Activated CD8-positive, alpha-beta T cell treated with anti-CD3 and anti-CD28 coated beads, Interleukin-2, amount 10 ng/mL, durations not matched to agents 7 days and 5 days (primary cell): Measurements from ENCODE around the gene TUFM. TPM values are rescaled to one million over a fixed set of nuclear protein-coding genes. Genes with fewer than 3 reads are reported as not detected.

Experiments
- ATAC-seq: fragments of 150-1000 bp; cut with Tn5 transposase; one replicate; pipeline ENCODE4 v1.10.0; 2021; ENCODE audit warnings: moderate library complexity
- CTCF ChIA-PET: fragments of 350-600 bp; sonication (Branson Sonifier 250); formaldehyde crosslinking; loops from one replicate; lab custom pipeline; 2021; ENCODE audit warnings: antibody characterized with exemption; lab: Charles Lee
- POLR2A ChIA-PET: fragments of 350-600 bp; sonication (Branson Sonifier 250); formaldehyde crosslinking; loops from one replicate; lab custom pipeline; 2021; ENCODE audit warnings: antibody characterized with exemption; lab: Charles Lee
- DNase-seq: peaks from one replicate; pipeline ENCODE4 v3.0.0-alpha.2; 2020
- H3K27ac Mint-ChIP-seq: one replicate; pipeline ENCODE4 v1.8.0; 2021; ENCODE audit warnings: mild to moderate bottlenecking, mixed read lengths
- H3K27me3 Mint-ChIP-seq: one replicate; pipeline ENCODE4 v1.8.0; 2021; ENCODE audit warnings: low read depth, mixed read lengths
- H3K36me3 Mint-ChIP-seq: one replicate; pipeline ENCODE4 v1.8.0; 2021; ENCODE audit warnings: low read depth, mixed read lengths
- H3K4me1 Mint-ChIP-seq: one replicate; pipeline ENCODE4 v1.8.0; 2021; ENCODE audit warnings: low read depth, mixed read lengths
- H3K4me3 Mint-ChIP-seq: one replicate; pipeline ENCODE4 v1.8.0; 2021; ENCODE audit warnings: mild to moderate bottlenecking, mixed read lengths
- H3K9me3 Mint-ChIP-seq: one replicate; pipeline ENCODE4 v1.8.0; 2022; ENCODE audit warnings: mixed read lengths; ENCODE audit not compliant: insufficient read depth
- total RNA-seq, 2 experiments: library from RNA; stranded (reverse); gene quantifications; one replicate each; pipeline ENCODE4 v1.2.3, GENCODE V29; 2021

The TUFM gene
- total RNA-seq, 2 experiments from 2014 or later: 150 to 153 TPM

GRCh38 chr16:28837672-28838557 is 8.2 kb downstream of the TUFM start:
- Mint-ChIP-seq H3K9me3 (no peaks in the 10 kb centered on the region), H3K4me1 (no peaks in the 10 kb centered on the region), H3K36me3 (peaks cover 69% of the 10 kb centered on the region), H3K4me3 (no peak overlapping the region), H3K27ac (peak overlapping the region; percentile 58), H3K27me3 (no peaks in the 10 kb centered on the region)
- DNase-seq: no peak
- ChIA-PET POLR2A (interaction anchor here (0.6 to 0.9 kb wide), 3 partner anchors 9 to 14 kb away, joined by 3 to 4 read pairs (median 3); partner anchors contain the start of gene TUFM), CTCF (no interaction called here)
- ATAC-seq: no peak

GRCh38 chr16:28836761-28837064 is 9.4 kb downstream of the TUFM start:
- Mint-ChIP-seq H3K4me1 (no peaks in the 10 kb centered on the region), H3K4me3 (no peak overlapping the region), H3K9me3 (no peaks in the 10 kb centered on the region), H3K36me3 (peaks cover 68% of the 10 kb centered on the region), H3K27me3 (no peaks in the 10 kb centered on the region), H3K27ac (no peak overlapping the region)
- CTCF ChIA-PET: interaction anchor here (1.9 kb wide), 1 partner anchor 108 kb away, joined by 5 read pairs; no protein-coding TSS in a partner anchor
- ATAC-seq: no peak
- POLR2A ChIA-PET: interaction anchor here (0.7 to 1.1 kb wide), 3 partner anchors 9 to 14 kb away, joined by 3 to 7 read pairs (median 4); partner anchors contain the start of genes ATXN2L and TUFM
- no peak for DNase-seq

GRCh38 chr16:28835864-28836760 is 10.0 kb downstream of the TUFM start:
- CTCF ChIA-PET: interaction anchor here (1.9 kb wide), 1 partner anchor 109 kb away, joined by 5 read pairs; no protein-coding TSS in a partner anchor
- no peak overlapping the region for H3K27ac Mint-ChIP-seq
- ATAC-seq: no peak

GRCh38 chr16:28834873-28835863 is 11.0 kb downstream of the TUFM start:
- ChIA-PET POLR2A (interaction anchor here (0.9 to 1.1 kb wide), 3 partner anchors 10 to 139 kb away, joined by 3 to 5 read pairs (median 4); partner anchors contain the start of gene TUFM), CTCF (interaction anchor here (1.9 kb wide), 1 partner anchor 110 kb away, joined by 5 read pairs; no protein-coding TSS in a partner anchor)
- no peak overlapping the region for H3K27ac Mint-ChIP-seq
- no peaks in the 10 kb centered on the region for H3K27me3 Mint-ChIP-seq
- DNase-seq: no peak
- H3K9me3 Mint-ChIP-seq: no peaks in the 10 kb centered on the region
- H3K36me3 Mint-ChIP-seq: peaks cover 75% of the 10 kb centered on the region
- ATAC-seq: peak; percentile 4
- H3K4me3 Mint-ChIP-seq: no peak overlapping the region
- no peaks in the 10 kb centered on the region for H3K4me1 Mint-ChIP-seq

More at GRCh38 chr16:28835864-28836760, 10.0 kb downstream of the TUFM start:
- DNase-seq: no peak
- H3K36me3 Mint-ChIP-seq: peaks cover 66% of the 10 kb centered on the region
- POLR2A ChIA-PET: interaction anchor here (0.7 to 1.1 kb wide), 4 partner anchors 9 to 138 kb away, joined by 3 to 7 read pairs (median 4); partner anchors contain the start of genes ATXN2L and TUFM
- H3K27me3 Mint-ChIP-seq: no peaks in the 10 kb centered on the region
- no peaks in the 10 kb centered on the region for H3K4me1 Mint-ChIP-seq
- H3K4me3 Mint-ChIP-seq: no peak overlapping the region
- no peaks in the 10 kb centered on the region for H3K9me3 Mint-ChIP-seq

GRCh38 chr16:28834349-28834748 is 11.8 kb downstream of the TUFM start:
- no peaks in the 10 kb centered on the region for H3K27me3 Mint-ChIP-seq
- no peak overlapping the region for H3K4me3 Mint-ChIP-seq
- no peaks in the 10 kb centered on the region for H3K9me3 Mint-ChIP-seq
- CTCF ChIA-PET: no interaction called here
- peaks cover 2% of the 10 kb centered on the region for H3K4me1 Mint-ChIP-seq
- ATAC-seq (no peak), DNase-seq (no peak)
- peaks cover 79% of the 10 kb centered on the region for H3K36me3 Mint-ChIP-seq
- POLR2A ChIA-PET: interaction anchor here (1.0 kb wide), 1 partner anchor 11 kb away, joined by 4 read pairs; no protein-coding TSS in a partner anchor
- no peak overlapping the region for H3K27ac Mint-ChIP-seq

GRCh38 chr16:28830531-28830930 is 15.6 kb downstream of the TUFM start:
- Mint-ChIP-seq H3K27ac (no peak overlapping the region), H3K27me3 (no peaks in the 10 kb centered on the region), H3K36me3 (peaks cover 88% of the 10 kb centered on the region), H3K4me3 (no peak overlapping the region), H3K9me3 (no peaks in the 10 kb centered on the region), H3K4me1 (peaks cover 23% of the 10 kb centered on the region)
- CTCF ChIA-PET: interaction anchor here (0.9 to 1.8 kb wide), 2 partner anchors 114 kb away, joined by 3 to 4 read pairs; no protein-coding TSS in a partner anchor
- DNase-seq: no peak
- no peak for ATAC-seq
- POLR2A ChIA-PET: interaction anchor here (2.2 kb wide), 1 partner anchor 8 kb away, joined by 12 read pairs; the partner anchor contains the start of gene ATXN2L

- peaks cover 30% of the 10 kb centered on the region for H3K4me1 Mint-ChIP-seq
- ChIA-PET CTCF (interaction anchor here (0.9 kb wide), 1 partner anchor 115 kb away, joined by 3 read pairs; no protein-coding TSS in a partner anchor), POLR2A (interaction anchor here (1.2 kb wide), 1 partner anchor 16 kb away, joined by 4 read pairs; the partner anchor contains the start of gene TUFM)
- no peak overlapping the region for H3K4me3 Mint-ChIP-seq
- ATAC-seq (no peak), DNase-seq (no peak)
- H3K27ac Mint-ChIP-seq: no peak overlapping the region
- H3K36me3 Mint-ChIP-seq: peaks cover 88% of the 10 kb centered on the region
- H3K27me3 Mint-ChIP-seq: no peaks in the 10 kb centered on the region
- no peaks in the 10 kb centered on the region for H3K9me3 Mint-ChIP-seq
Observed at GRCh38 chr16:28829747-28830146, 16.4 kb downstream of the TUFM start.

GRCh38 chr16:28826141-28826540 is 20.0 kb downstream of the TUFM start:
- POLR2A ChIA-PET: interaction anchor here (0.7 kb wide), 1 partner anchor 19 kb away, joined by 3 read pairs; no protein-coding TSS in a partner anchor
- CTCF ChIA-PET: no interaction called here
- H3K9me3 Mint-ChIP-seq: no peaks in the 10 kb centered on the region
- no peaks in the 10 kb centered on the region for H3K27me3 Mint-ChIP-seq
- ATAC-seq (no peak), DNase-seq (no peak)
- H3K4me3 Mint-ChIP-seq: no peak overlapping the region
- H3K4me1 Mint-ChIP-seq: peaks cover 43% of the 10 kb centered on the region
- peak overlapping the region; percentile 55 for H3K27ac Mint-ChIP-seq
- peaks cover 66% of the 10 kb centered on the region for H3K36me3 Mint-ChIP-seq

- H3K27me3 Mint-ChIP-seq: no peaks in the 10 kb centered on the region
- peak overlapping the region; percentile 93 for H3K4me3 Mint-ChIP-seq
- ATAC-seq (no peak), DNase-seq (no peak)
- peak overlapping the region; percentile 96 for H3K27ac Mint-ChIP-seq
- ChIA-PET CTCF (interaction anchor here (4.6 kb wide), 1 partner anchor 120 kb away, joined by 27 read pairs; no protein-coding TSS in a partner anchor), POLR2A (no interaction called here)
- peaks cover 46% of the 10 kb centered on the region for H3K4me1 Mint-ChIP-seq
- H3K9me3 Mint-ChIP-seq: no peaks in the 10 kb centered on the region
- H3K36me3 Mint-ChIP-seq: peaks cover 61% of the 10 kb centered on the region
Observed at GRCh38 chr16:28824717-28824973, 21.5 kb downstream of the TUFM start.
